GM10248 (cell line): Measurements from ENCODE around the gene EVA1B.

Source experiments
- CTCF ChIA-PET: fragments of 300-600 bp; sonication (Branson Sonifier 250); formaldehyde crosslinking; extraction: SDS; loops from one replicate; lab custom pipeline; 2021; ENCODE audit warnings: antibody characterized with exemption; lab: Yijun Ruan, JAX
- POLR2A ChIA-PET: fragments of 350-650 bp; sonication (Branson Sonifier 250); formaldehyde crosslinking; extraction: SDS; loops from one replicate; lab custom pipeline; 2020; ENCODE audit warnings: antibody characterized with exemption; lab: Yijun Ruan, JAX
- DNase-seq: peaks from one replicate; pipeline ENCODE4 v3.0.0; 2012; ENCODE audit errors: extremely low spot score
- TF ChIP-seq, protein P1 (sequence below): IDR thresholded peaks from 2 replicates; pipeline ENCODE4 v1.5.1; 2012; ENCODE audit warnings: mild to moderate bottlenecking, low read depth; ENCODE audit errors: extremely low read depth, missing control alignments, control extremely low read depth

EVA1B gene

DNA sequence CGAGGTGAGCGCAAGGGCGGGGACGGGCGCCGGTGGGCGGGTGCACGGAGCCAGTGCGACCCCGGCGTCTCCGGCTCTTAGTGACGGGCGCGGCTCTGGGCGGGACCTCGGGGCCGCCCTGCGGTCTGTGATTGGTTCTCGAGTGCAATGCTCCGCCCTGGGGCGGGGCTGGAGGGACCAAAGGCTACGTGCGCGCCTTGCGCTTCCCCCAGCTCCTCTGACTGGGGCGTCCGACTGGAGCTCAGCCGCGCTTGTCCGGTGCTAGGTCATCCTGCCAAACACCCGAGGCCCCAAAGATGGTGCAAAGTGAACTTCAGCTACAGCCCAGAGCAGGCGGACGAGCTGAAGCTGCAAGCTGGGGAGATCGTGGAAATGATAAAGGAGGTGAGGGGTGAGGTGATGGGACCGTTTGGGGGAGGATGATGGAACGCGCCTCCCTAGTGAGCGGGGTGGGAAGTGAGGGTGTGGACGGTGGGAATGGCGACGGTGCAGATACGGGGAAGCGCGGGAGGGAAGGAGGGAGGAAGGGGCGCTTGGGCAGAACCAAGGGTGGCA, 16.5 kb downstream of the EVA1B start:
- CTCF ChIA-PET, result interaction anchor here (1.0 to 2.2 kb wide), 12 partner anchors 8 to 172 kb away, joined by 3 to 11 read pairs (median 5); partner anchors contain the start of gene TRAPPC3
- POLR2A ChIA-PET, result interaction anchor here (0.6 to 1.6 kb wide), 6 partner anchors 14 to 1168 kb away, joined by 3 read pairs; no protein-coding TSS in a partner anchor
- TF ChIP-seq, protein P1, sequence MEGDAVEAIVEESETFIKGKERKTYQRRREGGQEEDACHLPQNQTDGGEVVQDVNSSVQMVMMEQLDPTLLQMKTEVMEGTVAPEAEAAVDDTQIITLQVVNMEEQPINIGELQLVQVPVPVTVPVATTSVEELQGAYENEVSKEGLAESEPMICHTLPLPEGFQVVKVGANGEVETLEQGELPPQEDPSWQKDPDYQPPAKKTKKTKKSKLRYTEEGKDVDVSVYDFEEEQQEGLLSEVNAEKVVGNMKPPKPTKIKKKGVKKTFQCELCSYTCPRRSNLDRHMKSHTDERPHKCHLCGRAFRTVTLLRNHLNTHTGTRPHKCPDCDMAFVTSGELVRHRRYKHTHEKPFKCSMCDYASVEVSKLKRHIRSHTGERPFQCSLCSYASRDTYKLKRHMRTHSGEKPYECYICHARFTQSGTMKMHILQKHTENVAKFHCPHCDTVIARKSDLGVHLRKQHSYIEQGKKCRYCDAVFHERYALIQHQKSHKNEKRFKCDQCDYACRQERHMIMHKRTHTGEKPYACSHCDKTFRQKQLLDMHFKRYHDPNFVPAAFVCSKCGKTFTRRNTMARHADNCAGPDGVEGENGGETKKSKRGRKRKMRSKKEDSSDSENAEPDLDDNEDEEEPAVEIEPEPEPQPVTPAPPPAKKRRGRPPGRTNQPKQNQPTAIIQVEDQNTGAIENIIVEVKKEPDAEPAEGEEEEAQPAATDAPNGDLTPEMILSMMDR, result no peak
- peak; percentile 100 for DNase-seq

- ChIA-PET CTCF (interaction anchor here (0.7 to 2.2 kb wide), 13 partner anchors 9 to 171 kb away, joined by 3 to 11 read pairs (median 5); partner anchors contain the start of gene TRAPPC3), POLR2A (interaction anchor here (0.5 to 1.6 kb wide), 10 partner anchors 11 to 1169 kb away, joined by 3 to 5 read pairs (median 3); partner anchors contain the start of gene EVA1B)
- TF ChIP-seq, protein P1, result peak; percentile 26
- DNase-seq, result peak; percentile 51
These were observed 17.1 kb downstream of the EVA1B start, which contains the start of gene SH3D21 for GRCh38 chr1:36306210-36306901. Gene SH3D21 (plus strand): TSS chr1:36306368. CDS start chr1:36306421, 53 bp downstream.

- POLR2A ChIA-PET, result interaction anchor here (0.6 to 1.6 kb wide), 5 partner anchors 10 to 1169 kb away, joined by 3 read pairs; partner anchors contain the start of gene EVA1B
- CTCF ChIA-PET, result interaction anchor here (0.7 to 2.2 kb wide), 8 partner anchors 13 to 157 kb away, joined by 3 to 11 read pairs (median 5); partner anchors contain the start of gene TRAPPC3
- no peak for DNase-seq
- TF ChIP-seq, protein P1, result no peak
These were observed 17.6 kb downstream of the EVA1B start for GRCh38 chr1:36305915-36306209.

- TF ChIP-seq, protein P1, result no peak
- ChIA-PET CTCF (interaction anchor here (1.5 to 2.2 kb wide), 5 partner anchors 15 to 156 kb away, joined by 5 to 11 read pairs (median 5); partner anchors contain the start of gene TRAPPC3), POLR2A (interaction anchor here (0.9 to 1.6 kb wide), 2 partner anchors 17 to 20 kb away, joined by 3 read pairs; no protein-coding TSS in a partner anchor)
- no peak for DNase-seq
These were observed 18.2 kb downstream of the EVA1B start for GRCh38 chr1:36304970-36305914.

- TF ChIP-seq, protein P1, result no peak
- CTCF ChIA-PET, result no interaction called here
- POLR2A ChIA-PET, result no interaction called here
- DNase-seq, result no peak
These were observed 18.9 kb downstream of the EVA1B start for GRCh38 chr1:36304521-36304920.
